HepG2 (cell line): Measurements from ENCODE around the gene MAN1C1. TPM values are rescaled to one million over a fixed set of nuclear protein-coding genes. Genes with fewer than 3 reads are reported as not detected.

Experiments used
- ATAC-seq: fragments of 200-7000 bp; cut with Tn5 transposase; 3 replicates; pipeline ENCODE4 v1.9.1; 2020; ENCODE audit warnings: mild to moderate bottlenecking, moderate library complexity
- BruUV-seq: library from RNA; stranded (reverse); fragments of 400-500 nt; replicated peaks from 2 replicates; lab custom pipeline; 2021; lab: Mats Ljungman, UMichigan
- CTCF ChIA-PET: fragments of 300-600 bp; formaldehyde crosslinking; extraction: SDS; loops from one replicate; lab custom pipeline; 2021; ENCODE audit warnings: low total read pairs, inconsistent platforms, low intra/inter-chr PET ratio; lab: Yijun Ruan, JAX
- POLR2A ChIA-PET: fragments of 350-600 bp; sonication (Branson Sonifier 250); formaldehyde crosslinking; loops from one replicate; lab custom pipeline; 2020; ENCODE audit warnings: antibody characterized with exemption, inconsistent platforms; lab: Yijun Ruan, JAX
- DNase-seq: peaks from one replicate; pipeline ENCODE4 v3.0.0-alpha.2; 2015; ENCODE audit warnings: low spot score
- FAIRE-seq: peaks from 3 replicates; lab custom pipeline; 2011; peaks lifted over from hg19 to GRCh38; lab: Jason Lieb, UNC
- H2AFZ ChIP-seq: one replicate; pipeline ENCODE4 v1.6.1; 2011; ENCODE audit warnings: low read length, inconsistent platforms
- H3K27ac ChIP-seq: fragments of 300-600 bp; 3 replicates; pipeline ENCODE4 v1.8.0; 2011; ENCODE audit warnings: mixed run types, mild to moderate bottlenecking, mixed read lengths, low read length, inconsistent platforms; ENCODE audit not compliant: insufficient read depth; ENCODE audit errors: extremely low read length
- H3K27me3 ChIP-seq, 2 experiments: fragments of 200-600 bp in 1 of 2; 2 replicates in 1 of 2; 3 replicates in 1 of 2; pipeline versions ENCODE4 v1.6.0 to v1.8.0; 2011; ENCODE audit warnings: low read length in 2 of 2, mild to moderate bottlenecking in 2 of 2, moderate library complexity in 2 of 2, inconsistent platforms in 1 of 2; ENCODE audit not compliant: insufficient read depth in 2 of 2, control insufficient read depth in 1 of 2
- H3K36me3 ChIP-seq, 2 experiments: fragments of 200-600 bp in 1 of 2; replicated peaks in 1 of 2; 2 replicates in 1 of 2; 3 replicates in 1 of 2; pipeline versions ENCODE4 v1.5.1 to v1.8.0; 2011; ENCODE audit warnings: low read length in 2 of 2, inconsistent platforms in 1 of 2; ENCODE audit not compliant: insufficient read depth in 2 of 2, control insufficient read depth in 1 of 2
- H3K4me1 ChIP-seq: 2 replicates; pipeline ENCODE4 v1.5.1; 2012; ENCODE audit warnings: low read length, inconsistent platforms; ENCODE audit not compliant: insufficient read depth
- H3K4me2 ChIP-seq: 2 replicates; pipeline ENCODE4 v1.6.0; 2011; ENCODE audit warnings: low read depth, low read length, inconsistent platforms
- H3K4me3 ChIP-seq, 3 experiments: fragments of 200-600 bp in 1 of 3; sonication (generic), shearing (Covaris generic) in 1 of 3; replicated peaks in 1 of 3; 2 replicates each; pipeline ENCODE4 v1.5.1; 2011 to 2016; ENCODE audit warnings: low read length in 3 of 3, inconsistent platforms in 2 of 3, low read depth in 2 of 3, mild to moderate bottlenecking in 2 of 3, control low read depth in 1 of 3, mixed read lengths in 1 of 3; ENCODE audit not compliant: insufficient read depth in 1 of 3
- H3K79me2 ChIP-seq: one replicate; pipeline ENCODE4 v1.6.1; 2011; ENCODE audit warnings: low read length, inconsistent platforms; ENCODE audit not compliant: insufficient read depth
- H3K9ac ChIP-seq: 2 replicates; pipeline ENCODE4 v1.6.0; 2011; ENCODE audit warnings: mild to moderate bottlenecking, low read depth, low read length, inconsistent platforms; ENCODE audit not compliant: insufficient read depth
- H3K9me3 ChIP-seq: 2 replicates; pipeline ENCODE4 v1.5.1; 2012; ENCODE audit warnings: mild to moderate bottlenecking, low read length
- H4K20me1 ChIP-seq: 2 replicates; pipeline ENCODE4 v1.6.0; 2011; ENCODE audit warnings: inconsistent platforms, mild to moderate bottlenecking, low read length, moderate library complexity; ENCODE audit not compliant: insufficient read depth
- MXD4 ChIP-seq: IDR thresholded peaks from 2 replicates; pipeline ENCODE4 v1.6.1; 2016; ENCODE audit warnings: mild to moderate bottlenecking, missing biosample characterization, missing genetic modification reagents
- PAF1 ChIP-seq: IDR thresholded peaks from 2 replicates; pipeline ENCODE4 v1.6.1; 2016; ENCODE audit warnings: missing genetic modification reagents, missing compliant biosample characterization
- RBM39 ChIP-seq: fragments of 200-400 bp; formaldehyde crosslinking; IDR thresholded peaks from one replicate; pipeline ENCODE4 v1.6.1; 2018; ENCODE audit warnings: antibody characterized with exemption, mild to moderate bottlenecking, low read depth, low read length; ENCODE audit not compliant: poor library complexity, severe bottlenecking
- SKIL ChIP-seq: sonication (generic); formaldehyde crosslinking; IDR thresholded peaks from 2 replicates; pipeline ENCODE4 v1.8.0; 2022; ENCODE audit warnings: missing genetic modification reagents, mild to moderate bottlenecking, moderate library complexity, borderline replicate concordance
- ZNF251 ChIP-seq: sonication (generic); formaldehyde crosslinking; IDR thresholded peaks from 2 replicates; pipeline ENCODE4 v1.9.0; 2021; ENCODE audit warnings: mild to moderate bottlenecking, missing genetic modification reagents
- ZNF563 ChIP-seq: sonication (generic); formaldehyde crosslinking; IDR thresholded peaks from 2 replicates; pipeline ENCODE4 v1.8.0; 2022; ENCODE audit warnings: mild to moderate bottlenecking, moderate library complexity, missing genetic modification reagents
- ZNF770 ChIP-seq: sonication (generic); formaldehyde crosslinking; IDR thresholded peaks from 2 replicates; pipeline ENCODE4 v1.5.0; 2020; ENCODE audit warnings: mild to moderate bottlenecking, missing genetic modification reagents
- WGBS: methylation state at CpG from one replicate; pipeline ENCODE4 v1.1.6; 2017; ENCODE audit warnings: low lambda C conversion rate; 5-methylcytosine and 5-hydroxymethylcytosine counted together
- in situ Hi-C: cut with HindIII; loops from 2 replicates; pipeline ENCODE4 v1.10.0; 2017; ENCODE audit warnings: low pct_unique_long_range_greater_than_20kb; ENCODE audit not compliant: extremely low pct_ligation_motif_present
- intact Hi-C: fragments of 100-400 bp; cut with micrococcal nuclease; formaldehyde crosslinking; loops from one replicate; pipeline ENCODE4 v1.10.0; 2022; ENCODE audit not compliant: unreplicated experiment
- polyA plus RNA-seq, 8 experiments: library from polyadenylated mRNA; depleted of rRNA in 3 of 8; stranded (reverse) in 7 of 8; unstranded in 1 of 8; fragments of >200 nt; fragmentation: Illumina TruSeq in 4 of 8; extraction: Trizol in 4 of 8; gene quantifications; 2 replicates each; pipeline versions ENCODE4 v1.2.1 to v1.2.3, GENCODE V29; 2011 to 2016; ENCODE audit warnings: low read depth in 4 of 8, missing spikeins in 1 of 8, mixed read lengths in 1 of 8; ENCODE audit not compliant: insufficient read depth in 1 of 8
- total RNA-seq, 5 experiments: library from RNA; depleted of rRNA; stranded (reverse); fragments of >200 nt; fragmentation: Illumina TruSeq; extraction: Trizol; gene quantifications; 2 replicates each; pipeline ENCODE4 v1.2.3, GENCODE V29; 2016; ENCODE audit warnings: low read depth in 1 of 5
- TF ChIP-seq, protein P1 (sequence below): sonication (generic); formaldehyde crosslinking; IDR thresholded peaks from 2 replicates; pipeline ENCODE4 v1.5.0; 2020; ENCODE audit warnings: missing genetic modification reagents

MAN1C1 gene
- total and polyA plus RNA-seq, 2 of the 13 experiments (the other 11 are each of a cell fraction or from before 2014, with no cell fraction given) = 0.18 to 0.49 TPM

GRCh38 chr1:25829046-25829445 lies 212.5 kb downstream of the MAN1C1 start:
- no peak for ATAC-seq
- CTCF ChIA-PET = no interaction called here
- 80% methylated on average over 1 of the region's 1 CpG for WGBS

More at GRCh38 chr1:25829046-25829445, 212.5 kb downstream of the MAN1C1 start:
- in situ Hi-C loops = loop anchor here (10.0 kb wide), 1 partner anchor 166 kb away; the partner anchor contains the start of gene PAFAH2
- H2AFZ ChIP-seq = no peak overlapping the region
- H3K4me1 ChIP-seq = peaks cover 16% of the 10 kb centered on the region
- H3K9ac ChIP-seq = no peak overlapping the region
- H3K36me3 ChIP-seq = peaks cover 32 to 78% of the 10 kb centered on the region in 2 experiments
- H4K20me1 ChIP-seq = peaks cover 3% of the 10 kb centered on the region; the same call in 1 of the 2 replicates
- no peak for FAIRE-seq
- no peaks in the 10 kb centered on the region for H3K9me3 ChIP-seq
- H3K4me3 ChIP-seq = no peak overlapping the region
- no peak overlapping the region for H3K4me2 ChIP-seq
- no peak for TF ChIP-seq ZNF563
- TF ChIP-seq PAF1 = no peak
- no peak for TF ChIP-seq SKIL (CRISPR knock-in tag)
- TF ChIP-seq MXD4 (CRISPR knock-in tag) = no peak
- TF ChIP-seq, protein P1, sequence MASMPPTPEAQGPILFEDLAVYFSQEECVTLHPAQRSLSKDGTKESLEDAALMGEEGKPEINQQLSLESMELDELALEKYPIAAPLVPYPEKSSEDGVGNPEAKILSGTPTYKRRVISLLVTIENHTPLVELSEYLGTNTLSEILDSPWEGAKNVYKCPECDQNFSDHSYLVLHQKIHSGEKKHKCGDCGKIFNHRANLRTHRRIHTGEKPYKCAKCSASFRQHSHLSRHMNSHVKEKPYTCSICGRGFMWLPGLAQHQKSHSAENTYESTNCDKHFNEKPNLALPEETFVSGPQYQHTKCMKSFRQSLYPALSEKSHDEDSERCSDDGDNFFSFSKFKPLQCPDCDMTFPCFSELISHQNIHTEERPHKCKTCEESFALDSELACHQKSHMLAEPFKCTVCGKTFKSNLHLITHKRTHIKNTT (CRISPR knock-in tag) = no peak
- no peak for TF ChIP-seq ZNF770 (CRISPR knock-in tag)
- no peak for TF ChIP-seq ZNF251
- no peak for TF ChIP-seq RBM39
- TF ChIP-seq, all 625 proteins: peak for 0
- no peaks in the 10 kb centered on the region for H3K27me3 ChIP-seq
- POLR2A ChIA-PET = interaction anchor here (1.2 kb wide), 1 partner anchor 9 kb away, joined by 3 read pairs; the partner anchor contains the start of gene MTFR1L
- H3K27ac ChIP-seq = no peak overlapping the region
- no peaks in the 10 kb centered on the region for H3K79me2 ChIP-seq
- no peak for DNase-seq
- intact Hi-C loops = no loop called here
- no TSS peak for BruUV-seq
